Naive thymus-derived CD8-positive, alpha-beta T cell (primary cell): ENCODE data around the gene SPATC1L. TPM values are rescaled to one million over a fixed set of nuclear protein-coding genes. Genes with fewer than 3 reads are reported as not detected.
"Not testable (repeated sequence)": the region's sequence is repeated elsewhere in the genome, so short reads cannot be mapped to it uniquely, and the experiment has no call there.

Experiments
- ATAC-seq, 2 donors: fragments of 150-1000 bp; cut with Tn5 transposase in 1 of 2; sonication (Bioruptor Pico), chemical (Tn5 transposase) in 1 of 2; 1 replicate in 1 of 2; 2 replicates in 1 of 2; pipeline ENCODE4 v1.10.0; 2021; ENCODE audit warnings: mild to moderate bottlenecking in 2 of 2, moderate library complexity in 2 of 2
- POLR2A ChIA-PET: fragments of 350-600 bp; sonication (Branson Sonifier 250); formaldehyde crosslinking; loops from one replicate; lab custom pipeline; 2021; ENCODE audit warnings: antibody characterized with exemption; lab: Charles Lee
- DNase-seq, 10 donors: peaks; one replicate each; pipeline versions ENCODE4 v3.0.0 to v3.0.0-alpha.2; 2020 to 2022
- H3K27ac Mint-ChIP-seq, 10 donors: one replicate each; pipeline ENCODE4 v1.8.0; 2020 to 2022; ENCODE audit warnings: mild to moderate bottlenecking in 10 of 10, mixed read lengths in 10 of 10, moderate library complexity in 4 of 10, inconsistent platforms in 1 of 10
- H3K27me3 Mint-ChIP-seq, 5 donors: one replicate each; pipeline ENCODE4 v1.8.0; 2021 to 2022; ENCODE audit warnings: mixed read lengths in 5 of 5
- H3K36me3 Mint-ChIP-seq, 3 donors: one replicate each; pipeline ENCODE4 v1.8.0; 2020 to 2022; ENCODE audit warnings: mixed read lengths in 3 of 3, mild to moderate bottlenecking in 2 of 3, inconsistent platforms in 1 of 3
- H3K4me1 Mint-ChIP-seq, 4 donors: one replicate each; pipeline ENCODE4 v1.8.0; 2021 to 2022; ENCODE audit warnings: mixed read lengths in 4 of 4
- H3K4me3 Mint-ChIP-seq, 10 donors: one replicate each; pipeline ENCODE4 v1.8.0; 2020 to 2022; ENCODE audit warnings: mild to moderate bottlenecking in 10 of 10, mixed read lengths in 10 of 10, moderate library complexity in 6 of 10, inconsistent platforms in 1 of 10
- H3K9me3 Mint-ChIP-seq, 9 donors: one replicate each; pipeline ENCODE4 v1.8.0; 2020 to 2022; ENCODE audit warnings: mixed read lengths in 9 of 9, mild to moderate bottlenecking in 3 of 9, inconsistent platforms in 1 of 9, moderate library complexity in 1 of 9
- polyA plus RNA-seq, 3 donors: library from polyadenylated mRNA; unstranded; fragments of 300-500 nt; fragmentation: Illumina TruSeq; gene quantifications; one replicate each; pipeline ENCODE4 v1.2.3, GENCODE V29; 2021
- total RNA-seq, 8 experiments: library from RNA in 2 of 8; stranded (reverse) in 2 of 8; gene quantifications; one replicate each; pipeline ENCODE4 v1.2.3 and lab custom pipeline; 2021 to 2026

Gene SPATC1L
- total and polyA plus RNA-seq, 5 experiments from 2014 or later, result 11.2 to 20.5 (median 13.0) TPM

- POLR2A ChIA-PET, result interaction anchor here (1.1 kb wide), 1 partner anchor 314 kb away, joined by 7 read pairs; the partner anchor contains the start of gene DIP2A
- ATAC-seq (no peak), DNase-seq (peak in 1 of 10 donors; percentile 32)
- H3K27me3 Mint-ChIP-seq, result peaks cover 0 to 2% (median 0%) of the 10 kb centered on the region in 5 donors
- peak overlapping the region in 3 of 10 donors; percentile 35 to 78 (median 39) for H3K4me3 Mint-ChIP-seq
- H3K27ac Mint-ChIP-seq, result peak overlapping the region in 6 of 10 donors; percentile 38 to 87 (median 66)
- peaks cover 5 to 14% (median 10%) of the 10 kb centered on the region in 4 donors for H3K4me1 Mint-ChIP-seq
- H3K9me3 Mint-ChIP-seq, result no peaks in the 10 kb centered on the region
- no peaks in the 10 kb centered on the region for H3K36me3 Mint-ChIP-seq
Observed at GRCh38 chr21:46144464-46145070, 39.7 kb downstream of the SPATC1L start.

GRCh38 chr21:46142582-46143473 is 41.4 kb downstream of the SPATC1L start:
- peaks cover 0 to 4% (median 0%) of the 10 kb centered on the region in 5 donors for H3K27me3 Mint-ChIP-seq
- POLR2A ChIA-PET, result interaction anchor here (0.6 to 1.1 kb wide), 2 partner anchors 182 to 315 kb away, joined by 3 to 7 read pairs; partner anchors contain the start of gene DIP2A
- DNase-seq (peak in 8 of 10 donors; percentile 19 to 57 (median 40)), ATAC-seq (no peak)
- H3K27ac Mint-ChIP-seq, result peak overlapping the region in 2 of 10 donors; percentile 40 to 66
- H3K9me3 Mint-ChIP-seq, result no peaks in the 10 kb centered on the region
- peaks cover 5 to 14% (median 10%) of the 10 kb centered on the region in 4 donors for H3K4me1 Mint-ChIP-seq
- peak overlapping the region in 2 of 10 donors; percentile 15 to 42 for H3K4me3 Mint-ChIP-seq
- H3K36me3 Mint-ChIP-seq, result no peaks in the 10 kb centered on the region

- DNase-seq, result peak in 1 of 10 donors; percentile 47
- Mint-ChIP-seq H3K4me3 (peak overlapping the region in 1 of 10 donors; percentile 15), H3K4me1 (peaks cover 5 to 14% (median 10%) of the 10 kb centered on the region in 4 donors), H3K27me3 (peaks cover 0 to 9% (median 0%) of the 10 kb centered on the region in 5 donors), H3K27ac (peak overlapping the region in 1 of 10 donors; percentile 10), H3K36me3 (no peaks in the 10 kb centered on the region), H3K9me3 (no peaks in the 10 kb centered on the region)
- POLR2A ChIA-PET, result no interaction called here
- ATAC-seq, result no peak
Observed at GRCh38 chr21:46141767-46142581, 42.3 kb downstream of the SPATC1L start.

GRCh38 chr21:46140352-46141003 is 43.8 kb downstream of the SPATC1L start:
- H3K4me3 Mint-ChIP-seq, POLR2A ChIA-PET, H3K27ac Mint-ChIP-seq, H3K9me3 Mint-ChIP-seq, ATAC-seq, H3K36me3 Mint-ChIP-seq, DNase-seq: not testable (repeated sequence)
- Mint-ChIP-seq H3K4me1 (peaks cover 5 to 14% (median 10%) of the 10 kb centered on the region in 4 donors), H3K27me3 (peaks cover 0 to 11% (median 0%) of the 10 kb centered on the region in 5 donors)

- peaks cover 0 to 11% (median 0%) of the 10 kb centered on the region in 5 donors for H3K27me3 Mint-ChIP-seq
- no peak overlapping the region for H3K27ac Mint-ChIP-seq
- no peak for ATAC-seq
- POLR2A ChIA-PET, result no interaction called here
- no peaks in the 10 kb centered on the region for H3K9me3 Mint-ChIP-seq
- no peaks in the 10 kb centered on the region for H3K36me3 Mint-ChIP-seq
- H3K4me3 Mint-ChIP-seq, result no peak overlapping the region
- no peak for DNase-seq
- peaks cover 7 to 12% (median 10%) of the 10 kb centered on the region in 4 donors for H3K4me1 Mint-ChIP-seq
Observed at GRCh38 chr21:46139686-46140085, 44.6 kb downstream of the SPATC1L start.

GRCh38 chr21:46138383-46138970 is 45.8 kb downstream of the SPATC1L start:
- H3K4me1 Mint-ChIP-seq, result peaks cover 1 to 5% (median 3%) of the 10 kb centered on the region in 4 donors
- no peaks in the 10 kb centered on the region for H3K9me3 Mint-ChIP-seq
- POLR2A ChIA-PET, result no interaction called here
- DNase-seq (no peak), ATAC-seq (no peak)
- peaks cover 0 to 11% (median 0%) of the 10 kb centered on the region in 5 donors for H3K27me3 Mint-ChIP-seq
- H3K4me3 Mint-ChIP-seq, result no peak overlapping the region
- H3K36me3 Mint-ChIP-seq, result no peaks in the 10 kb centered on the region
- no peak overlapping the region for H3K27ac Mint-ChIP-seq

- H3K27me3 Mint-ChIP-seq, result peaks cover 0 to 11% (median 0%) of the 10 kb centered on the region in 5 donors
- ATAC-seq, result no peak
- H3K9me3 Mint-ChIP-seq, result no peaks in the 10 kb centered on the region
- H3K27ac Mint-ChIP-seq, result no peak overlapping the region
- H3K4me3 Mint-ChIP-seq, result no peak overlapping the region
- POLR2A ChIA-PET, result no interaction called here
- H3K4me1 Mint-ChIP-seq, result peaks cover 0 to 5% (median 1%) of the 10 kb centered on the region in 4 donors
- H3K36me3 Mint-ChIP-seq, result no peaks in the 10 kb centered on the region
- DNase-seq, result no peak
Observed at GRCh38 chr21:46137908-46138307, 46.4 kb downstream of the SPATC1L start.

- no peaks in the 10 kb centered on the region for H3K36me3 Mint-ChIP-seq
- peaks cover 0 to 11% (median 0%) of the 10 kb centered on the region in 5 donors for H3K27me3 Mint-ChIP-seq
- peaks cover 0 to 5% (median under 1%) of the 10 kb centered on the region in 4 donors for H3K4me1 Mint-ChIP-seq
- H3K9me3 Mint-ChIP-seq, result no peaks in the 10 kb centered on the region
- ATAC-seq (no peak), DNase-seq (no peak)
- H3K27ac Mint-ChIP-seq, result no peak overlapping the region
- POLR2A ChIA-PET, result no interaction called here
- H3K4me3 Mint-ChIP-seq, result no peak overlapping the region
Observed at GRCh38 chr21:46136739-46137349, 47.4 kb downstream of the SPATC1L start.

GRCh38 chr21:46135782-46136395 is 48.4 kb downstream of the SPATC1L start:
- Mint-ChIP-seq H3K36me3 (no peaks in the 10 kb centered on the region), H3K4me1 (peaks cover 0 to 3% (median 0%) of the 10 kb centered on the region in 4 donors), H3K4me3 (no peak overlapping the region), H3K9me3 (no peaks in the 10 kb centered on the region), H3K27ac (no peak overlapping the region), H3K27me3 (peaks cover 0 to 11% (median 0%) of the 10 kb centered on the region in 5 donors)
- no peak for ATAC-seq
- POLR2A ChIA-PET, result no interaction called here
- DNase-seq, result no peak

GRCh38 chr21:46131838-46132651 is 52.2 kb downstream of the SPATC1L start:
- DNase-seq, result no peak
- H3K4me3 Mint-ChIP-seq, result no peak overlapping the region
- no peak overlapping the region for H3K27ac Mint-ChIP-seq
- peaks cover 0 to 3% (median under 1%) of the 10 kb centered on the region in 4 donors for H3K4me1 Mint-ChIP-seq
- POLR2A ChIA-PET, result no interaction called here
- no peak for ATAC-seq
- no peaks in the 10 kb centered on the region for H3K36me3 Mint-ChIP-seq
- H3K9me3 Mint-ChIP-seq, result no peaks in the 10 kb centered on the region
- H3K27me3 Mint-ChIP-seq, result peaks cover 0 to 3% (median 0%) of the 10 kb centered on the region in 5 donors
